IMR-90 (cell line): ENCODE data around the gene WDR45B. TPM values are rescaled to one million over a fixed set of nuclear protein-coding genes. Genes with fewer than 3 reads are reported as not detected.
A peak's percentile ranks its signal among the peaks of the same experiment; 100 is the strongest.

Source experiments
- ATAC-seq: fragments of 200-7000 bp; cut with Tn5 transposase; 2 replicates; pipeline ENCODE4 v1.9.1; 2020; ENCODE audit warnings: low read depth, mild to moderate bottlenecking, moderate library complexity
- BruUV-seq: library from RNA; stranded (reverse); fragments of 400-500 nt; replicated peaks from 2 replicates; lab custom pipeline; 2021; lab: Mats Ljungman, UMichigan
- CTCF ChIA-PET: fragments of 300-600 bp; formaldehyde crosslinking; extraction: SDS; loops from one replicate; lab custom pipeline; 2021; ENCODE audit warnings: antibody characterized with exemption; lab: Yijun Ruan, JAX
- POLR2A ChIA-PET: fragments of 300-600 bp; sonication (Branson Sonifier 250); formaldehyde crosslinking; loops from one replicate; lab custom pipeline; 2022; ENCODE audit warnings: antibody characterized with exemption; ENCODE audit not compliant: unreplicated experiment; lab: Charles Lee
- DNase-seq: peaks from one replicate; pipeline ENCODE4 v3.0.0; 2013
- H2AFZ ChIP-seq: replicated peaks from 2 replicates; pipeline ENCODE3; 2013; ENCODE audit warnings: low read length, mild to moderate bottlenecking; ENCODE audit not compliant: poor library complexity
- H2AK5ac ChIP-seq: 2 replicates; pipeline ENCODE4 v1.6.1; 2013; ENCODE audit warnings: low read depth, low read length, inconsistent platforms
- H2AK9ac ChIP-seq: replicated peaks from 2 replicates; pipeline ENCODE3; 2013; ENCODE audit warnings: mild to moderate bottlenecking, low read depth, low read length, moderate library complexity; ENCODE audit not compliant: poor library complexity
- H2BK120ac ChIP-seq: 2 replicates; pipeline ENCODE4 v1.6.1; 2013; ENCODE audit warnings: low read depth, low read length, inconsistent platforms
- H2BK15ac ChIP-seq: 3 replicates; pipeline ENCODE4 v1.6.1; 2013; ENCODE audit warnings: low read depth, low read length, inconsistent platforms
- H2BK20ac ChIP-seq: 2 replicates; pipeline ENCODE4 v1.6.1; 2013; ENCODE audit warnings: low read depth, mild to moderate bottlenecking, inconsistent platforms, low read length, moderate library complexity
- H2BK5ac ChIP-seq: 2 replicates; pipeline ENCODE4 v1.6.1; 2013; ENCODE audit warnings: mild to moderate bottlenecking, low read depth, low read length, inconsistent platforms; ENCODE audit not compliant: poor library complexity, severe bottlenecking
- H3K14ac ChIP-seq: replicated peaks from 2 replicates; pipeline ENCODE4 v1.6.1; 2013; ENCODE audit warnings: low read depth, low read length, inconsistent platforms
- H3K18ac ChIP-seq: 2 replicates; pipeline ENCODE4 v1.6.1; 2013; ENCODE audit warnings: low read depth, low read length, control low read depth
- H3K23ac ChIP-seq: 2 replicates; pipeline ENCODE4 v1.6.1; 2013; ENCODE audit warnings: low read depth, low read length, inconsistent platforms
- H3K27ac ChIP-seq: 2 replicates; pipeline ENCODE4 v1.5.1; 2013; ENCODE audit warnings: mild to moderate bottlenecking, control low read depth, low read length; ENCODE audit not compliant: insufficient read depth
- H3K27me3 ChIP-seq: 2 replicates; pipeline ENCODE4 v1.6.1; 2013; ENCODE audit warnings: low read length; ENCODE audit not compliant: control insufficient read depth, insufficient read depth
- H3K36me3 ChIP-seq: 2 replicates; pipeline ENCODE4 v1.6.1; 2013; ENCODE audit warnings: low read length, mixed read lengths; ENCODE audit not compliant: control insufficient read depth, insufficient read depth
- H3K4ac ChIP-seq: 2 replicates; pipeline ENCODE4 v1.6.1; 2013; ENCODE audit warnings: low read depth, low read length, inconsistent platforms
- H3K4me1 ChIP-seq: 2 replicates; pipeline ENCODE4 v1.6.1; 2013; ENCODE audit warnings: low read length, mixed read lengths; ENCODE audit not compliant: control insufficient read depth, insufficient read depth
- H3K4me2 ChIP-seq: 2 replicates; pipeline ENCODE4 v1.6.1; 2013; ENCODE audit warnings: low read depth, mild to moderate bottlenecking, control low read depth, low read length, moderate library complexity
- H3K4me3 ChIP-seq: 2 replicates; pipeline ENCODE4 v1.5.1; 2013; ENCODE audit warnings: low read depth, mild to moderate bottlenecking, control low read depth, low read length, moderate library complexity; ENCODE audit not compliant: insufficient read depth
- H3K56ac ChIP-seq: 2 replicates; pipeline ENCODE4 v1.6.1; 2013; ENCODE audit warnings: low read length, inconsistent platforms; ENCODE audit not compliant: insufficient read depth; ENCODE audit errors: extremely low read depth
- H3K79me1 ChIP-seq, 2 experiments: 2 replicates each; pipeline ENCODE4 v1.6.1; 2013; ENCODE audit warnings: low read length in 2 of 2, inconsistent platforms in 1 of 2, low read depth in 1 of 2
- H3K9ac ChIP-seq: 2 replicates; pipeline ENCODE4 v1.6.1; 2013; ENCODE audit warnings: low read depth, low read length, control low read depth
- H3K9me1 ChIP-seq: 2 replicates; pipeline ENCODE4 v1.6.1; 2013; ENCODE audit warnings: low read length, inconsistent platforms; ENCODE audit not compliant: insufficient read depth
- H3K9me3 ChIP-seq: 2 replicates; pipeline ENCODE4 v1.6.1; 2013; ENCODE audit warnings: low read length; ENCODE audit not compliant: control insufficient read depth, insufficient read depth
- H4K20me1 ChIP-seq: 2 replicates; pipeline ENCODE4 v1.6.1; 2013; ENCODE audit warnings: low read length, inconsistent platforms; ENCODE audit not compliant: insufficient read depth
- H4K5ac ChIP-seq: 2 replicates; pipeline ENCODE4 v1.6.1; 2013; ENCODE audit warnings: mild to moderate bottlenecking, low read depth, low read length, control low read depth
- H4K8ac ChIP-seq, 2 experiments: 2 replicates each; pipeline ENCODE4 v1.6.1; 2013; ENCODE audit warnings: low read depth in 2 of 2, low read length in 2 of 2, control low read depth in 1 of 2, inconsistent platforms in 1 of 2
- H4K91ac ChIP-seq: 2 replicates; pipeline ENCODE4 v1.6.1; 2013; ENCODE audit warnings: low read depth, low read length, inconsistent platforms; ENCODE audit not compliant: insufficient read depth
- MAZ ChIP-seq: IDR thresholded peaks from 2 replicates; pipeline ENCODE4 v1.6.1; 2012; ENCODE audit warnings: low read depth, mild to moderate bottlenecking, low read length, improper control_type of control experiment, moderate library complexity, borderline replicate concordance
- MXI1 ChIP-seq: IDR thresholded peaks from 2 replicates; pipeline ENCODE4 v1.6.1; 2012; ENCODE audit warnings: low read depth, mild to moderate bottlenecking, low read length, moderate library complexity, borderline replicate concordance
- POLR2A ChIP-seq: IDR thresholded peaks from 2 replicates; pipeline ENCODE4 v1.6.1; 2012; ENCODE audit warnings: mild to moderate bottlenecking, low read depth, low read length
- RCOR1 ChIP-seq: IDR thresholded peaks from 2 replicates; pipeline ENCODE4 v1.6.1; 2012; ENCODE audit warnings: mild to moderate bottlenecking, low read length, improper control_type of control experiment; ENCODE audit not compliant: insufficient replicate concordance
- WGBS, 2 experiments: methylation state at CpG; one replicate each; pipeline versions ENCODE4 v1.1.5 to v1.1.7; 2013; ENCODE audit warnings: missing lambda C conversion rate in 2 of 2; ENCODE audit not compliant: insufficient read length in 1 of 2; ENCODE audit errors: extremely low coverage in 2 of 2; 5-methylcytosine and 5-hydroxymethylcytosine counted together
- dilution Hi-C: fragments of 300-500 bp; cut with HindIII; formaldehyde crosslinking; loops from one replicate; pipeline ENCODE4 v1.14.3; 2018; ENCODE audit warnings: low sequenced_read_pairs; ENCODE audit not compliant: unreplicated experiment
- in situ Hi-C: fragments of 300-500 bp; cut with MboI; formaldehyde crosslinking; loops from 3 replicates; pipeline ENCODE4 v1.14.3; 2019; ENCODE audit warnings: low sequenced_read_pairs, inconsistent platforms, mixed read lengths
- intact Hi-C: fragments of 100-400 bp; cut with micrococcal nuclease; formaldehyde crosslinking; loops from 2 replicates; pipeline ENCODE4 v1.10.0; 2022
- polyA plus RNA-seq, 3 experiments: library from polyadenylated mRNA; depleted of rRNA; stranded (reverse); fragments of >200 nt; gene quantifications; 2 replicates each; pipeline ENCODE4 v1.2.3, GENCODE V29; 2012; ENCODE audit warnings: low replicate concordance in 1 of 3
- total RNA-seq: library from RNA; depleted of rRNA; stranded (reverse); fragments of >200 nt; gene quantifications from 2 replicates; pipeline ENCODE4 v1.2.3, GENCODE V29; 2012
- TF ChIP-seq, protein P1 (sequence below): fragments of 150-350 bp; IDR thresholded peaks from 2 replicates; pipeline ENCODE4 v1.6.1; 2016; ENCODE audit warnings: low read depth, mild to moderate bottlenecking, low read length, moderate library complexity, borderline replicate concordance

Gene WDR45B
- total and polyA plus RNA-seq, 2 of the 4 experiments (the other 2 are of a cell fraction): 98.2 to 110 TPM

DNA sequence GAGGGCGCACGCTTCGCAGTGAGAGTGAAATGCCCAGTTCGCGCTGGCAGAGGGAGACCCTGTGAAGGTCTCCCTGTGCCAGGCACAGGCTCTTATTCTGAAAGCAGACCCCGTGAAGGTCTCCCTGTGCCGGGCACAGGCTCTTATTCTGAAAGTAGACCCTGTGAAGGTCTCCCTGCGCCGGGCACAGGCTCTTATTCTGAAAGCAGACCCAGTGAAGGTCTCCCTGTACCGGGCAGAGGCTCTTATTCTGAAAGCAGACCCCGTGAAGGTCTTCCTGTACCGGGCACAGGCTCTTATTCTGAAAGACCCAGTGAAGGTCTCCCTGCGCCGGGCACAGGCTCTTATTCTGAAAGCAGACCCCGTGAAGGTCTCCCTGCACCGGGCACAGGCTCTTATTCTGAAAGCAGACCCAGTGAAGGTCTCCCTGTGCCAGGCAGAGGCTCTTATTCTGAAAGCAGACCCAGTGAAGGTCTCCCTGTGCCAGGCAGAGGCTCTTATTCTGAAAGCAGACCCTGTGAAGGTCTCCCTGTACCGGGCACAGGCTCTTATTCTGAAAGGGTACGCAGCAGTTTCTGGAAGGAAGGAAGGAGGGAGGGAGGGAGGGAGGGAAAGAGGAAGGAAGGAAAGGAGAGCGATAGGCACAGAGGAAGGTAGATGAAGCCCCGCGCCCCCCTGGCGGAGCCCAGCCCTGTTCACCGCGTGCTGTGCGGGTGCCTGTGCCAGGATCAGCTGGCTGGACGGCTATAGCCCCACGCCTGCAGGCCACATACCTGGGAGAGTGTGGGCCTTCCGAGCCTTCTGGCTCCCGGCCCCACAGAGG, 55.3 kb downstream of the WDR45B start:
- Histone ChIP-seq H4K91ac (peak overlapping the region; percentile 83), H2AFZ (peak overlapping the region; percentile 81), H3K56ac (no peak overlapping the region; the same call in 1 of the 2 replicates), H4K5ac (peak overlapping the region; percentile 79), H4K8ac (peak overlapping the region; percentile 81 to 97), H3K4me2 (peak overlapping the region; percentile 86), H3K9me1 (peaks cover 4% of the 10 kb centered on the region; the same call in 1 of the 2 replicates), H2AK9ac (peak overlapping the region; percentile 94), H2BK20ac (no peak overlapping the region), H2AK5ac (peak overlapping the region; percentile 97), H3K36me3 (peaks cover 37% of the 10 kb centered on the region), H3K27me3 (no peaks in the 10 kb centered on the region), H3K9ac (peak overlapping the region; percentile 84), H3K4me3 (peak overlapping the region; percentile 51), H2BK120ac (peak overlapping the region; percentile 30; the same call in 1 of the 2 replicates), H3K18ac (peak overlapping the region; percentile 49), H4K20me1 (peaks cover 12% of the 10 kb centered on the region), H3K4me1 (peaks cover 8% of the 10 kb centered on the region), H3K27ac (peak overlapping the region; percentile 84), H2BK15ac (peak overlapping the region; percentile 11; the same call in 1 of the 3 replicates), H2BK5ac (peak overlapping the region; percentile 83), H3K4ac (peak overlapping the region; percentile 90), H3K14ac (peak overlapping the region; percentile 97), H3K79me1 (peaks cover 11 to 44% of the 10 kb centered on the region in 2 experiments), H3K9me3 (no peaks in the 10 kb centered on the region), H3K23ac (peak overlapping the region; percentile 91)
- POLR2A ChIA-PET: interaction anchor here (0.6 kb wide), 1 partner anchor 300 kb away, joined by 5 read pairs; no protein-coding TSS in a partner anchor
- TF ChIP-seq, protein P1, sequence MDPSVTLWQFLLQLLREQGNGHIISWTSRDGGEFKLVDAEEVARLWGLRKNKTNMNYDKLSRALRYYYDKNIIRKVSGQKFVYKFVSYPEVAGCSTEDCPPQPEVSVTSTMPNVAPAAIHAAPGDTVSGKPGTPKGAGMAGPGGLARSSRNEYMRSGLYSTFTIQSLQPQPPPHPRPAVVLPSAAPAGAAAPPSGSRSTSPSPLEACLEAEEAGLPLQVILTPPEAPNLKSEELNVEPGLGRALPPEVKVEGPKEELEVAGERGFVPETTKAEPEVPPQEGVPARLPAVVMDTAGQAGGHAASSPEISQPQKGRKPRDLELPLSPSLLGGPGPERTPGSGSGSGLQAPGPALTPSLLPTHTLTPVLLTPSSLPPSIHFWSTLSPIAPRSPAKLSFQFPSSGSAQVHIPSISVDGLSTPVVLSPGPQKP: no peak
- TF ChIP-seq RCOR1 (no peak), MXI1 (no peak), POLR2A (no peak), MAZ (no peak; the same call in 1 of the 2 replicates)
- DNase-seq (peak; percentile 74), ATAC-seq (peak; percentile 68)
- WGBS, 2 experiments: 19% methylated on average over 23 of the region's 29 CpGs; no CpG with 5 or more reads in 1 of the 2 experiments
- no TSS peak for BruUV-seq
- CTCF ChIA-PET: no interaction called here
- dilution Hi-C loops (no loop called here), intact Hi-C loops (no loop called here), in situ Hi-C loops (no loop called here)
